GM18520 (cell line): Measurements from ENCODE around the gene CDKN1B.
"Not testable (repeated sequence)": the region's sequence is repeated elsewhere in the genome, so short reads cannot be mapped to it uniquely, and the experiment has no call there.

ENCODE experiments used
- ATAC-seq: cut with Tn5 transposase; IDR thresholded peaks from one replicate; pipeline ENCODE4 v1.9.1; 2021; ENCODE audit not compliant: unreplicated experiment

The CDKN1B gene

GRCh38 chr12:12723681-12724420 is 6.7 kb downstream of the CDKN1B start:
- no peak for ATAC-seq

- no peak for ATAC-seq
These were observed 7.4 kb downstream of the CDKN1B start for GRCh38 chr12:12724421-12725085.

GRCh38 chr12:12725086-12725955 is 8.2 kb downstream of the CDKN1B start:
- peak; percentile 47 for ATAC-seq

- ATAC-seq: no peak
These were observed 8.9 kb downstream of the CDKN1B start for GRCh38 chr12:12725956-12726554.

GRCh38 chr12:12726555-12727093 is 9.5 kb downstream of the CDKN1B start:
- ATAC-seq: no peak

GRCh38 chr12:12731178-12731577 is 14.0 kb downstream of the CDKN1B start:
- ATAC-seq: no peak

- no peak for ATAC-seq
These were observed 14.6 kb downstream of the CDKN1B start for GRCh38 chr12:12731785-12732184.

GRCh38 chr12:12733118-12733517 is 15.9 kb downstream of the CDKN1B start:
- ATAC-seq: no peak

GRCh38 chr12:12734054-12734453 is 16.9 kb downstream of the CDKN1B start:
- no peak for ATAC-seq

GRCh38 chr12:12734561-12735071 is 17.4 kb downstream of the CDKN1B start:
- no peak for ATAC-seq

- ATAC-seq: no peak
These were observed 18.1 kb downstream of the CDKN1B start for GRCh38 chr12:12735301-12735700.

GRCh38 chr12:12736759-12737676 is 19.9 kb downstream of the CDKN1B start:
- peak; percentile 42 for ATAC-seq

- ATAC-seq: not testable (repeated sequence)
These were observed 21.0 kb downstream of the CDKN1B start for GRCh38 chr12:12738152-12738551.

GRCh38 chr12:12741660-12742059 is 24.5 kb downstream of the CDKN1B start:
- no peak for ATAC-seq

- ATAC-seq: no peak
These were observed 27.6 kb downstream of the CDKN1B start for GRCh38 chr12:12744546-12745305.

GRCh38 chr12:12745576-12746211 is 28.5 kb downstream of the CDKN1B start:
- ATAC-seq: no peak

- ATAC-seq: no peak
These were observed 30.1 kb downstream of the CDKN1B start for GRCh38 chr12:12747278-12747677.

- no peak for ATAC-seq
These were observed 30.9 kb downstream of the CDKN1B start for GRCh38 chr12:12748044-12748443.
